ENCODE data around the gene SIAE. TPM values are rescaled to one million over a fixed set of nuclear protein-coding genes. Genes with fewer than 3 reads are reported as not detected.

Gene SIAE
- total and polyA plus RNA-seq, 4 donors: 6.9 to 24.8 (median 13.2) TPM

GRCh38 chr11:124625504-124626168 lies 47.9 kb downstream of the SIAE start:
- Histone ChIP-seq H3K9me3 (ENCODE audit: control insufficient read depth, low read length) (no peaks in the 10 kb centered on the region), H3K27ac (ENCODE audit: low read depth in 1 of 2, low read length in 2 of 2) (no peak overlapping the region), H3K36me3 (ENCODE audit: control insufficient read depth in 1 of 2, insufficient read depth in 2 of 2, low read length in 1 of 2) (peaks cover 3 to 9% of the 10 kb centered on the region in 2 donors), H3K4me1 (ENCODE audit: control insufficient read depth in 1 of 2, insufficient read depth in 2 of 2, low read length in 2 of 2) (no peaks in the 10 kb centered on the region), H3K27me3 (ENCODE audit: control insufficient read depth in 1 of 2, insufficient read depth in 2 of 2, low read length in 1 of 2) (no peaks in the 10 kb centered on the region), H3K4me3 (ENCODE audit: low read length in 2 of 2) (no peak overlapping the region)
- intact Hi-C loops (cut with DNase I): no loop called here
- DNase-seq (no peak), ATAC-seq (ENCODE audit: low FRiP score) (no peak)
- 76 to 79% methylated on average over 3 of the region's 3 CpGs for WGBS, 2 donors

GRCh38 chr11:124623861-124624525 lies 49.5 kb downstream of the SIAE start:
- no peaks in the 10 kb centered on the region for H3K9me3 ChIP-seq (ENCODE audit: control insufficient read depth, low read length)
- no peaks in the 10 kb centered on the region for H3K4me1 ChIP-seq (ENCODE audit: control insufficient read depth in 1 of 2, insufficient read depth in 2 of 2, low read length in 2 of 2)
- DNase-seq: no peak
- no peaks in the 10 kb centered on the region for H3K27me3 ChIP-seq (ENCODE audit: control insufficient read depth in 1 of 2, insufficient read depth in 2 of 2, low read length in 1 of 2)
- intact Hi-C loops (cut with DNase I): no loop called here
- ATAC-seq (ENCODE audit: low FRiP score): no peak
- H3K27ac ChIP-seq (ENCODE audit: low read depth in 1 of 2, low read length in 2 of 2): no peak overlapping the region
- peak overlapping the region; percentile 62 to 82 for H3K4me3 ChIP-seq (ENCODE audit: low read length in 2 of 2)
- H3K36me3 ChIP-seq (ENCODE audit: control insufficient read depth in 1 of 2, insufficient read depth in 2 of 2, low read length in 1 of 2): peaks cover 3 to 7% of the 10 kb centered on the region in 2 donors
- 35 to 42% methylated on average over 4 of the region's 4 CpGs for WGBS, 2 donors

- H3K9me3 ChIP-seq (ENCODE audit: control insufficient read depth, low read length): no peaks in the 10 kb centered on the region
- WGBS, 2 donors: 0% methylated on average over 57 of the region's 57 CpGs
Observed at GRCh38 chr11:124622531-124623451, 50.7 kb downstream of the SIAE start, which contains the start of gene TBRG1. TBRG1 (plus strand) TSS chr11:124622864; CDS start chr11:124623084, 220 bp downstream.

GRCh38 chr11:124618863-124619262 lies 54.7 kb downstream of the SIAE start:
- no peaks in the 10 kb centered on the region for H3K9me3 ChIP-seq (ENCODE audit: control insufficient read depth, low read length)
- H3K27me3 ChIP-seq (ENCODE audit: control insufficient read depth in 1 of 2, insufficient read depth in 2 of 2, low read length in 1 of 2): no peaks in the 10 kb centered on the region
- no peaks in the 10 kb centered on the region for H3K36me3 ChIP-seq (ENCODE audit: control insufficient read depth in 1 of 2, insufficient read depth in 2 of 2, low read length in 1 of 2)
- DNase-seq (no peak), ATAC-seq (ENCODE audit: low FRiP score) (no peak)
- H3K4me1 ChIP-seq (ENCODE audit: control insufficient read depth in 1 of 2, insufficient read depth in 2 of 2, low read length in 2 of 2): no peaks in the 10 kb centered on the region
- H3K27ac ChIP-seq (ENCODE audit: low read depth in 1 of 2, low read length in 2 of 2): no peak overlapping the region
- H3K4me3 ChIP-seq (ENCODE audit: low read length in 2 of 2): no peak overlapping the region
- 72 to 76% methylated on average over 5 of the region's 5 CpGs for WGBS, 2 donors
- intact Hi-C loops (cut with DNase I): no loop called here

More at GRCh38 chr11:124622531-124623451, 50.7 kb downstream of the SIAE start, which contains the start of gene TBRG1:
- H3K27ac ChIP-seq (ENCODE audit: low read depth in 1 of 2, low read length in 2 of 2): peak within 1 kb of the TSS; percentile 78 to 80
- DNase-seq: peak; percentile 94
- intact Hi-C loops (cut with DNase I): no loop called here
- no peaks in the 10 kb centered on the region for H3K4me1 ChIP-seq (ENCODE audit: control insufficient read depth in 1 of 2, insufficient read depth in 2 of 2, low read length in 2 of 2)
- H3K36me3 ChIP-seq (ENCODE audit: control insufficient read depth in 1 of 2, insufficient read depth in 2 of 2, low read length in 1 of 2): peaks cover 3 to 7% of the 10 kb centered on the region in 2 donors
- peak within 1 kb of the TSS; percentile 62 to 82 for H3K4me3 ChIP-seq (ENCODE audit: low read length in 2 of 2)
- peak; percentile 97 for ATAC-seq (ENCODE audit: low FRiP score)
- no peaks in the 10 kb centered on the region for H3K27me3 ChIP-seq (ENCODE audit: control insufficient read depth in 1 of 2, insufficient read depth in 2 of 2, low read length in 1 of 2)

- no peak overlapping the region for H3K4me3 ChIP-seq (ENCODE audit: low read length in 2 of 2)
- no peaks in the 10 kb centered on the region for H3K4me1 ChIP-seq (ENCODE audit: control insufficient read depth in 1 of 2, insufficient read depth in 2 of 2, low read length in 2 of 2)
- ATAC-seq (ENCODE audit: low FRiP score): peak; percentile 33
- no peaks in the 10 kb centered on the region for H3K9me3 ChIP-seq (ENCODE audit: control insufficient read depth, low read length)
- H3K36me3 ChIP-seq (ENCODE audit: control insufficient read depth in 1 of 2, insufficient read depth in 2 of 2, low read length in 1 of 2): no peaks in the 10 kb centered on the region
- H3K27me3 ChIP-seq (ENCODE audit: control insufficient read depth in 1 of 2, insufficient read depth in 2 of 2, low read length in 1 of 2): no peaks in the 10 kb centered on the region
- DNase-seq: no peak
- no peak overlapping the region for H3K27ac ChIP-seq (ENCODE audit: low read depth in 1 of 2, low read length in 2 of 2)
- intact Hi-C loops (cut with DNase I): no loop called here
- WGBS, 2 donors: 57 to 61% methylated on average over 10 of the region's 10 CpGs
Observed at GRCh38 chr11:124612567-124613246, 60.8 kb downstream of the SIAE start.

- no peak overlapping the region for H3K27ac ChIP-seq (ENCODE audit: low read depth in 1 of 2, low read length in 2 of 2)
- H3K9me3 ChIP-seq (ENCODE audit: control insufficient read depth, low read length): no peaks in the 10 kb centered on the region
- intact Hi-C loops (cut with DNase I): no loop called here
- ATAC-seq (ENCODE audit: low FRiP score) (no peak), DNase-seq (no peak)
- no peaks in the 10 kb centered on the region for H3K36me3 ChIP-seq (ENCODE audit: control insufficient read depth in 1 of 2, insufficient read depth in 2 of 2, low read length in 1 of 2)
- 67 to 76% methylated on average over 3 of the region's 3 CpGs for WGBS, 2 donors
- no peak overlapping the region for H3K4me3 ChIP-seq (ENCODE audit: low read length in 2 of 2)
- no peaks in the 10 kb centered on the region for H3K27me3 ChIP-seq (ENCODE audit: control insufficient read depth in 1 of 2, insufficient read depth in 2 of 2, low read length in 1 of 2)
- no peaks in the 10 kb centered on the region for H3K4me1 ChIP-seq (ENCODE audit: control insufficient read depth in 1 of 2, insufficient read depth in 2 of 2, low read length in 2 of 2)
Observed at GRCh38 chr11:124612045-124612444, 61.5 kb downstream of the SIAE start.

- intact Hi-C loops (cut with DNase I): no loop called here
- H3K36me3 ChIP-seq (ENCODE audit: control insufficient read depth in 1 of 2, insufficient read depth in 2 of 2, low read length in 1 of 2): no peaks in the 10 kb centered on the region
- no peak for ATAC-seq (ENCODE audit: low FRiP score)
- 69 to 74% methylated on average over 5 of the region's 5 CpGs for WGBS, 2 donors
- no peaks in the 10 kb centered on the region for H3K4me1 ChIP-seq (ENCODE audit: control insufficient read depth in 1 of 2, insufficient read depth in 2 of 2, low read length in 2 of 2)
- no peak within 1 kb of the TSS for H3K27ac ChIP-seq (ENCODE audit: low read depth in 1 of 2, low read length in 2 of 2)
- no peak for DNase-seq
- no peaks in the 10 kb centered on the region for H3K27me3 ChIP-seq (ENCODE audit: control insufficient read depth in 1 of 2, insufficient read depth in 2 of 2, low read length in 1 of 2)
- no peak within 1 kb of the TSS for H3K4me3 ChIP-seq (ENCODE audit: low read length in 2 of 2)
- H3K9me3 ChIP-seq (ENCODE audit: control insufficient read depth, low read length): no peaks in the 10 kb centered on the region
Observed at GRCh38 chr11:124611064-124611463, 62.5 kb downstream of the SIAE start, which contains the start of gene PANX3. PANX3 (plus strand) TSS chr11:124611428; CDS start chr11:124611557, 129 bp downstream.

- ATAC-seq (ENCODE audit: low FRiP score) (no peak), DNase-seq (no peak)
- H3K4me1 ChIP-seq (ENCODE audit: control insufficient read depth in 1 of 2, insufficient read depth in 2 of 2, low read length in 2 of 2): no peaks in the 10 kb centered on the region
- H3K9me3 ChIP-seq (ENCODE audit: control insufficient read depth, low read length): no peaks in the 10 kb centered on the region
- H3K27me3 ChIP-seq (ENCODE audit: control insufficient read depth in 1 of 2, insufficient read depth in 2 of 2, low read length in 1 of 2): no peaks in the 10 kb centered on the region
- H3K27ac ChIP-seq (ENCODE audit: low read depth in 1 of 2, low read length in 2 of 2): no peak overlapping the region
- intact Hi-C loops (cut with DNase I): no loop called here
- WGBS, 2 donors: 79 to 86% methylated on average over 2 of the region's 2 CpGs
- H3K36me3 ChIP-seq (ENCODE audit: control insufficient read depth in 1 of 2, insufficient read depth in 2 of 2, low read length in 1 of 2): no peaks in the 10 kb centered on the region
- no peak overlapping the region for H3K4me3 ChIP-seq (ENCODE audit: low read length in 2 of 2)
Observed at GRCh38 chr11:124610295-124610694, 63.2 kb downstream of the SIAE start.
